HCT116 (cell line): ENCODE data around the gene LPAR3.

Experiments
- EGR1 ChIP-seq: IDR thresholded peaks from 2 replicates; pipeline ENCODE4 v1.6.1; 2012; ENCODE audit warnings: low read depth
- EZH2 ChIP-seq: fragments of 200-600 bp; sonication (generic); IDR thresholded peaks from 2 replicates; pipeline ENCODE4 v1.6.1; 2017; ENCODE audit warnings: antibody characterized with exemption, mixed run types
- EZH2phosphoT487 ChIP-seq: fragments of 200-600 bp; IDR thresholded peaks from 2 replicates; pipeline ENCODE4 v1.6.1; 2018; ENCODE audit warnings: antibody characterized with exemption, borderline replicate concordance
- POLR2A ChIP-seq: IDR thresholded peaks from 2 replicates; pipeline ENCODE4 v1.7.0; 2011; ENCODE audit warnings: borderline replicate concordance; ENCODE audit not compliant: insufficient read depth, insufficient read length; ENCODE audit errors: extremely low read depth
- RAD21 ChIP-seq: IDR thresholded peaks from 2 replicates; pipeline ENCODE4 v1.6.1; 2012; ENCODE audit warnings: low read depth, mild to moderate bottlenecking
- SIN3A ChIP-seq: IDR thresholded peaks from 2 replicates; pipeline ENCODE4 v1.6.1; 2012; ENCODE audit warnings: low read depth
- SP1 ChIP-seq: IDR thresholded peaks from 2 replicates; pipeline ENCODE4 v1.6.1; 2012; ENCODE audit warnings: low read depth
- TCF7L2 ChIP-seq: IDR thresholded peaks from 2 replicates; pipeline ENCODE4 v1.7.0; 2011; ENCODE audit warnings: borderline replicate concordance, inconsistent platforms; ENCODE audit not compliant: insufficient read depth, insufficient read length; ENCODE audit errors: extremely low read depth
- ZFX ChIP-seq: fragments of 450-650 bp; IDR thresholded peaks from 2 replicates; pipeline ENCODE4 v1.6.1; 2017
- ZNF274 ChIP-seq: fragments of 200-500 bp; sonication (Bioruptor generic); IDR thresholded peaks from 2 replicates; pipeline ENCODE4 v1.6.1; 2014; ENCODE audit warnings: mild to moderate bottlenecking, low read depth, low read length, inconsistent platforms
- TF ChIP-seq, protein P1 (sequence below), 3 experiments: fragments of 200-600 bp in 1 of 3; sonication (generic) in 1 of 3; IDR thresholded peaks in 2 of 3; conservative IDR thresholded peaks in 1 of 3; 2 replicates each; pipeline ENCODE4 v1.5.1; 2012 to 2017; ENCODE audit warnings: low read depth in 2 of 3, low read length in 2 of 3, antibody characterized with exemption in 1 of 3, borderline replicate concordance in 1 of 3, control low read depth in 1 of 3, mild to moderate bottlenecking in 1 of 3, mixed read lengths in 1 of 3, mixed run types in 1 of 3, moderate library complexity in 1 of 3; ENCODE audit not compliant: insufficient read depth in 1 of 3

DNA sequence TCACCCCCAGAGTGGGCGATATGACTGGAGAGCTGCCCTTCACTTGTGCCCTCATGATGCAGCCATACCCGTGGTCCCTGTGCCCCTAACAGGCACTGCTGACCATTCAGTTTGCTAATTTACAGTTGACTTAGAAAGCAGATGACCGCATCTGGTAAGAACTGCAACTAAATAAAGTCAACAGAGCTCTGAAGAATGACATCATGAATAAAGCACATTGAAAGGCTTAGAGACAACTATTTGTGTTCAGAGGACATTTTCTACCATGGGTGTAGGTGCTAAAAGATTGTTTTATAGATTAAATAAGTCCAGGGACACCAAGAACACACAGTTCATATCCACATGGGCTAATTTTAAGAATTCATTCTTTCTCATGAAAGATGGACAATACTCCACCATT lies 65.5 kb downstream of the LPAR3 start:
- TF ChIP-seq EZH2phosphoT487, result no peak
- TF ChIP-seq SP1, result no peak
- TF ChIP-seq, protein P1, sequence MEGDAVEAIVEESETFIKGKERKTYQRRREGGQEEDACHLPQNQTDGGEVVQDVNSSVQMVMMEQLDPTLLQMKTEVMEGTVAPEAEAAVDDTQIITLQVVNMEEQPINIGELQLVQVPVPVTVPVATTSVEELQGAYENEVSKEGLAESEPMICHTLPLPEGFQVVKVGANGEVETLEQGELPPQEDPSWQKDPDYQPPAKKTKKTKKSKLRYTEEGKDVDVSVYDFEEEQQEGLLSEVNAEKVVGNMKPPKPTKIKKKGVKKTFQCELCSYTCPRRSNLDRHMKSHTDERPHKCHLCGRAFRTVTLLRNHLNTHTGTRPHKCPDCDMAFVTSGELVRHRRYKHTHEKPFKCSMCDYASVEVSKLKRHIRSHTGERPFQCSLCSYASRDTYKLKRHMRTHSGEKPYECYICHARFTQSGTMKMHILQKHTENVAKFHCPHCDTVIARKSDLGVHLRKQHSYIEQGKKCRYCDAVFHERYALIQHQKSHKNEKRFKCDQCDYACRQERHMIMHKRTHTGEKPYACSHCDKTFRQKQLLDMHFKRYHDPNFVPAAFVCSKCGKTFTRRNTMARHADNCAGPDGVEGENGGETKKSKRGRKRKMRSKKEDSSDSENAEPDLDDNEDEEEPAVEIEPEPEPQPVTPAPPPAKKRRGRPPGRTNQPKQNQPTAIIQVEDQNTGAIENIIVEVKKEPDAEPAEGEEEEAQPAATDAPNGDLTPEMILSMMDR (IDR thresholded peaks at IDR 0.05 in 2 of 3, conservative IDR thresholded peaks at IDR 0.05 in 1 of 3; ENCODE audit: borderline replicate concordance in 1 of 3, insufficient read depth in 1 of 3, low read depth in 2 of 3, low read length in 2 of 3), result no peak
- TF ChIP-seq SIN3A, result no peak
- no peak for TF ChIP-seq ZNF274
- TF ChIP-seq EGR1, result no peak
- no peak for TF ChIP-seq POLR2A
- TF ChIP-seq ZFX, result no peak
- TF ChIP-seq TCF7L2, result no peak
- TF ChIP-seq EZH2, result no peak
- no peak for TF ChIP-seq RAD21
